K562 (cell line): ENCODE results near the gene WDR1. TPM values are rescaled to one million over a fixed set of nuclear protein-coding genes. Genes with fewer than 3 reads are reported as not detected.

ENCODE experiments used
- ATAC-seq: fragments of 200-7000 bp; cut with Tn5 transposase; 3 replicates; pipeline ENCODE4 v1.9.1; 2020; ENCODE audit warnings: moderate library complexity
- BruUV-seq: library from RNA; stranded (reverse); fragments of 400-500 nt; replicated peaks from 2 replicates; lab custom pipeline; 2021; lab: Mats Ljungman, UMichigan
- CTCF ChIA-PET: fragments of 300-600 bp; formaldehyde crosslinking; extraction: SDS; loops from one replicate; lab custom pipeline; 2021; ENCODE audit warnings: low intra/inter-chr PET ratio; lab: Yijun Ruan, JAX
- POLR2A ChIA-PET: fragments of 300-600, 350-650 bp; sonication (Branson Sonifier 250); formaldehyde crosslinking; extraction: SDS; loops from one replicate; lab custom pipeline; 2021; ENCODE audit warnings: antibody characterized with exemption, inconsistent platforms; lab: Yijun Ruan, JAX
- DNase-seq, 4 experiments: peaks; one replicate each; pipeline versions ENCODE4 v3.0.0 to v3.0.0-alpha.2; 2011 to 2018; ENCODE audit warnings: low spot score in 3 of 4, mixed read lengths in 3 of 4; ENCODE audit errors: extremely low read depth in 1 of 4
- FAIRE-seq: peaks from 2 replicates; lab custom pipeline; 2011; peaks lifted over from hg19 to GRCh38; lab: Jason Lieb, UNC
- H2AFZ ChIP-seq: 2 replicates; pipeline ENCODE4 v1.6.0; 2011; ENCODE audit warnings: low read depth, low read length, control low read depth, inconsistent platforms
- H3K27ac ChIP-seq: fragments of 200-600 bp; 3 replicates; pipeline ENCODE4 v1.8.0; 2011; ENCODE audit warnings: low read depth, mild to moderate bottlenecking, control low read depth, inconsistent platforms, low read length, moderate library complexity, mixed read lengths; ENCODE audit errors: extremely low read depth
- H3K27me3 ChIP-seq, 2 experiments: fragments of 300-600 bp in 1 of 2; 2 replicates in 1 of 2; 3 replicates in 1 of 2; pipeline versions ENCODE4 v1.6.0 to v1.8.0; 2011; ENCODE audit warnings: inconsistent platforms in 2 of 2, low read length in 2 of 2, mild to moderate bottlenecking in 1 of 2, mixed read lengths in 1 of 2, moderate library complexity in 1 of 2; ENCODE audit not compliant: control insufficient read depth in 2 of 2, insufficient read depth in 2 of 2
- H3K36me3 ChIP-seq: fragments of 300-600 bp; 3 replicates; pipeline ENCODE4 v1.8.0; 2011; ENCODE audit warnings: mild to moderate bottlenecking, low read length, inconsistent platforms; ENCODE audit not compliant: control insufficient read depth, insufficient read depth
- H3K4me1 ChIP-seq, 2 experiments: fragments of 200-600 bp in 1 of 2; replicated peaks in 1 of 2; 2 replicates in 1 of 2; 3 replicates in 1 of 2; pipeline versions ENCODE4 v1.5.1 to v1.8.0; 2011; ENCODE audit warnings: inconsistent platforms in 2 of 2, low read length in 2 of 2, mild to moderate bottlenecking in 1 of 2, mixed read lengths in 1 of 2, moderate library complexity in 1 of 2; ENCODE audit not compliant: control insufficient read depth in 2 of 2, insufficient read depth in 2 of 2
- H3K4me2 ChIP-seq: 2 replicates; pipeline ENCODE4 v1.6.1; 2011; ENCODE audit warnings: low read length, control low read depth, inconsistent platforms, mixed read lengths; ENCODE audit not compliant: insufficient read depth
- H3K4me3 ChIP-seq: fragments of 200-600 bp; sonication (generic), shearing (Covaris generic); 2 replicates; pipeline ENCODE4 v1.5.1; 2016; ENCODE audit warnings: control low read depth, inconsistent platforms
- H3K79me2 ChIP-seq: fragments of 200-600 bp; 3 replicates; pipeline ENCODE4 v1.8.0; 2011; ENCODE audit warnings: low read length, inconsistent platforms; ENCODE audit not compliant: control insufficient read depth, insufficient read depth
- H3K9ac ChIP-seq, 2 experiments: 2 replicates each; pipeline versions ENCODE4 v1.6.0 to v1.6.1; 2011; ENCODE audit warnings: low read depth in 2 of 2, low read length in 2 of 2, control low read depth in 1 of 2, inconsistent platforms in 1 of 2, mild to moderate bottlenecking in 1 of 2, mixed read lengths in 1 of 2; ENCODE audit not compliant: insufficient read depth in 1 of 2
- H3K9me1 ChIP-seq: one replicate; pipeline ENCODE4 v1.6.0; 2011; ENCODE audit warnings: inconsistent platforms, mild to moderate bottlenecking, low read length, moderate library complexity; ENCODE audit not compliant: control insufficient read depth, insufficient read depth
- H3K9me3 ChIP-seq: replicated peaks from 2 replicates; pipeline ENCODE4 v1.5.1; 2011; ENCODE audit warnings: low read depth, low read length, inconsistent platforms; ENCODE audit not compliant: control insufficient read depth, insufficient read depth
- H4K20me1 ChIP-seq: replicated peaks from 2 replicates; pipeline ENCODE4 v1.6.1; 2011; ENCODE audit warnings: low read length, inconsistent platforms, mixed read lengths; ENCODE audit not compliant: control insufficient read depth, insufficient read depth
- POLR2AphosphoS5 ChIP-seq: IDR thresholded peaks from 2 replicates; pipeline ENCODE4 v1.6.1; 2011; ENCODE audit warnings: mild to moderate bottlenecking, low read depth, low read length, moderate library complexity; ENCODE audit not compliant: control insufficient read depth, insufficient read depth
- WGBS: fragments of 100-300 bp; shearing (Covaris generic); methylation state at CpG from one replicate; pipeline ENCODE4 v1.1.6; 2016; ENCODE audit warnings: low coverage, mixed read lengths; ENCODE audit not compliant: insufficient coverage; ENCODE audit errors: missing lambda C conversion rate; 5-methylcytosine and 5-hydroxymethylcytosine counted together
- in situ Hi-C: fragments of 300-500 bp; cut with MboI; formaldehyde crosslinking; loops from 4 replicates; pipeline ENCODE4 v1.15.0; 2018; ENCODE audit warnings: inconsistent platforms, mixed read lengths
- intact Hi-C: fragments of 100-400 bp; cut with micrococcal nuclease; formaldehyde crosslinking; loops from 2 replicates; pipeline ENCODE4 v1.14.2; 2022
- polyA plus RNA-seq, 8 experiments: library from polyadenylated mRNA; depleted of rRNA in 4 of 8; stranded (reverse) in 5 of 8; unstranded in 3 of 8; fragments of >200 nt; fragmentation: Nextera tagmentation in 2 of 8; fragmentation: Illumina TruSeq in 1 of 8; extraction: Ambion mirVana in 2 of 8; extraction: Trizol in 1 of 8; gene quantifications; 2 replicates each; pipeline versions ENCODE4 v1.2.1 to v1.2.3, GENCODE V29; 2011 to 2014; ENCODE audit warnings: inconsistent platforms in 1 of 8, missing spikeins in 1 of 8
- total RNA-seq, 7 experiments: library from RNA; depleted of rRNA in 6 of 7; stranded (reverse); fragments of >200 nt in 6 of 7; fragmentation: Illumina TruSeq in 2 of 7; extraction: Trizol in 2 of 7; gene quantifications; 2 replicates each; pipeline versions ENCODE4 v1.2.1 to v1.2.3, GENCODE V29; 2011 to 2021; ENCODE audit warnings: low replicate concordance in 1 of 7
- TF ChIP-seq, protein P1 (sequence below): fragments of 450-650 bp; IDR thresholded peaks from 2 replicates; pipeline ENCODE4 v1.6.1; 2016; ENCODE audit warnings: mild to moderate bottlenecking, moderate library complexity

Gene WDR1
- total and polyA plus RNA-seq, 9 of the 15 experiments (the other 6 are each of a cell fraction or from before 2014, with no cell fraction given) = 16.1 to 213 (median 125) TPM

DNA sequence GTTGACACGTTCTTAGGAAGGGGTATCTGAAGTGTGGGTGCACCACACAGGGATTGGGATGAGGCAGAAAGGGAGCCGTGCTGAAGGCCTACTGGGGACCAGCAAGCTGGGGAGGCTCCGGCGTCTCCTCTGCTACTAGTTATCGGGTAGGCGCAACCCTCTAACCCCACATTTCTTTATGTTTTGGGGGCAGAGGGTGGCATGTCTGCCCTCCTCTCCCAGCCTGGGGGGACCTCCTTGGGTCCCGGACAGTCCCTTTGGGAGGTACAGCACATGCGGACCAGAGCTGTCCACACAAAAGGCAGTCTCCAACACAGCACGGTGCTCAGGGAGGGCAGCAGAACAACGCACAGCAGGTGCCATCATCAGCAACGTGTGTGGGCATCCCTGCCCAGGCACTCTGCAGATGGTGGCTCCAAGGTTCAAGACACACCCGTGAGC lies 33.2 kb downstream of the WDR1 start:
- in situ Hi-C loops (no loop called here), intact Hi-C loops (no loop called here)
- Histone ChIP-seq H3K4me3 (no peak overlapping the region), H3K9ac (no peak overlapping the region), H3K9me3 (no peaks in the 10 kb centered on the region), H3K79me2 (no peaks in the 10 kb centered on the region), H3K27ac (no peak overlapping the region), H3K27me3 (no peaks in the 10 kb centered on the region), H2AFZ (no peak overlapping the region)
- 92% methylated on average over 12 of the region's 12 CpGs for WGBS
- BruUV-seq = no TSS peak
- no peak for FAIRE-seq
- DNase-seq = no peak
- CTCF ChIA-PET = no interaction called here
- TF ChIP-seq, protein P1, sequence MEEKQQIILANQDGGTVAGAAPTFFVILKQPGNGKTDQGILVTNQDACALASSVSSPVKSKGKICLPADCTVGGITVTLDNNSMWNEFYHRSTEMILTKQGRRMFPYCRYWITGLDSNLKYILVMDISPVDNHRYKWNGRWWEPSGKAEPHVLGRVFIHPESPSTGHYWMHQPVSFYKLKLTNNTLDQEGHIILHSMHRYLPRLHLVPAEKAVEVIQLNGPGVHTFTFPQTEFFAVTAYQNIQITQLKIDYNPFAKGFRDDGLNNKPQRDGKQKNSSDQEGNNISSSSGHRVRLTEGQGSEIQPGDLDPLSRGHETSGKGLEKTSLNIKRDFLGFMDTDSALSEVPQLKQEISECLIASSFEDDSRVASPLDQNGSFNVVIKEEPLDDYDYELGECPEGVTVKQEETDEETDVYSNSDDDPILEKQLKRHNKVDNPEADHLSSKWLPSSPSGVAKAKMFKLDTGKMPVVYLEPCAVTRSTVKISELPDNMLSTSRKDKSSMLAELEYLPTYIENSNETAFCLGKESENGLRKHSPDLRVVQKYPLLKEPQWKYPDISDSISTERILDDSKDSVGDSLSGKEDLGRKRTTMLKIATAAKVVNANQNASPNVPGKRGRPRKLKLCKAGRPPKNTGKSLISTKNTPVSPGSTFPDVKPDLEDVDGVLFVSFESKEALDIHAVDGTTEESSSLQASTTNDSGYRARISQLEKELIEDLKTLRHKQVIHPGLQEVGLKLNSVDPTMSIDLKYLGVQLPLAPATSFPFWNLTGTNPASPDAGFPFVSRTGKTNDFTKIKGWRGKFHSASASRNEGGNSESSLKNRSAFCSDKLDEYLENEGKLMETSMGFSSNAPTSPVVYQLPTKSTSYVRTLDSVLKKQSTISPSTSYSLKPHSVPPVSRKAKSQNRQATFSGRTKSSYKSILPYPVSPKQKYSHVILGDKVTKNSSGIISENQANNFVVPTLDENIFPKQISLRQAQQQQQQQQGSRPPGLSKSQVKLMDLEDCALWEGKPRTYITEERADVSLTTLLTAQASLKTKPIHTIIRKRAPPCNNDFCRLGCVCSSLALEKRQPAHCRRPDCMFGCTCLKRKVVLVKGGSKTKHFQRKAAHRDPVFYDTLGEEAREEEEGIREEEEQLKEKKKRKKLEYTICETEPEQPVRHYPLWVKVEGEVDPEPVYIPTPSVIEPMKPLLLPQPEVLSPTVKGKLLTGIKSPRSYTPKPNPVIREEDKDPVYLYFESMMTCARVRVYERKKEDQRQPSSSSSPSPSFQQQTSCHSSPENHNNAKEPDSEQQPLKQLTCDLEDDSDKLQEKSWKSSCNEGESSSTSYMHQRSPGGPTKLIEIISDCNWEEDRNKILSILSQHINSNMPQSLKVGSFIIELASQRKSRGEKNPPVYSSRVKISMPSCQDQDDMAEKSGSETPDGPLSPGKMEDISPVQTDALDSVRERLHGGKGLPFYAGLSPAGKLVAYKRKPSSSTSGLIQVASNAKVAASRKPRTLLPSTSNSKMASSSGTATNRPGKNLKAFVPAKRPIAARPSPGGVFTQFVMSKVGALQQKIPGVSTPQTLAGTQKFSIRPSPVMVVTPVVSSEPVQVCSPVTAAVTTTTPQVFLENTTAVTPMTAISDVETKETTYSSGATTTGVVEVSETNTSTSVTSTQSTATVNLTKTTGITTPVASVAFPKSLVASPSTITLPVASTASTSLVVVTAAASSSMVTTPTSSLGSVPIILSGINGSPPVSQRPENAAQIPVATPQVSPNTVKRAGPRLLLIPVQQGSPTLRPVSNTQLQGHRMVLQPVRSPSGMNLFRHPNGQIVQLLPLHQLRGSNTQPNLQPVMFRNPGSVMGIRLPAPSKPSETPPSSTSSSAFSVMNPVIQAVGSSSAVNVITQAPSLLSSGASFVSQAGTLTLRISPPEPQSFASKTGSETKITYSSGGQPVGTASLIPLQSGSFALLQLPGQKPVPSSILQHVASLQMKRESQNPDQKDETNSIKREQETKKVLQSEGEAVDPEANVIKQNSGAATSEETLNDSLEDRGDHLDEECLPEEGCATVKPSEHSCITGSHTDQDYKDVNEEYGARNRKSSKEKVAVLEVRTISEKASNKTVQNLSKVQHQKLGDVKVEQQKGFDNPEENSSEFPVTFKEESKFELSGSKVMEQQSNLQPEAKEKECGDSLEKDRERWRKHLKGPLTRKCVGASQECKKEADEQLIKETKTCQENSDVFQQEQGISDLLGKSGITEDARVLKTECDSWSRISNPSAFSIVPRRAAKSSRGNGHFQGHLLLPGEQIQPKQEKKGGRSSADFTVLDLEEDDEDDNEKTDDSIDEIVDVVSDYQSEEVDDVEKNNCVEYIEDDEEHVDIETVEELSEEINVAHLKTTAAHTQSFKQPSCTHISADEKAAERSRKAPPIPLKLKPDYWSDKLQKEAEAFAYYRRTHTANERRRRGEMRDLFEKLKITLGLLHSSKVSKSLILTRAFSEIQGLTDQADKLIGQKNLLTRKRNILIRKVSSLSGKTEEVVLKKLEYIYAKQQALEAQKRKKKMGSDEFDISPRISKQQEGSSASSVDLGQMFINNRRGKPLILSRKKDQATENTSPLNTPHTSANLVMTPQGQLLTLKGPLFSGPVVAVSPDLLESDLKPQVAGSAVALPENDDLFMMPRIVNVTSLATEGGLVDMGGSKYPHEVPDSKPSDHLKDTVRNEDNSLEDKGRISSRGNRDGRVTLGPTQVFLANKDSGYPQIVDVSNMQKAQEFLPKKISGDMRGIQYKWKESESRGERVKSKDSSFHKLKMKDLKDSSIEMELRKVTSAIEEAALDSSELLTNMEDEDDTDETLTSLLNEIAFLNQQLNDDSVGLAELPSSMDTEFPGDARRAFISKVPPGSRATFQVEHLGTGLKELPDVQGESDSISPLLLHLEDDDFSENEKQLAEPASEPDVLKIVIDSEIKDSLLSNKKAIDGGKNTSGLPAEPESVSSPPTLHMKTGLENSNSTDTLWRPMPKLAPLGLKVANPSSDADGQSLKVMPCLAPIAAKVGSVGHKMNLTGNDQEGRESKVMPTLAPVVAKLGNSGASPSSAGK = no peak
- TF ChIP-seq POLR2AphosphoS5 = 0 out of 2 replicates have a peak, but pooled peaks have one; percentile 13
- TF ChIP-seq, all 486 proteins: peak for 1
- no peak for ATAC-seq
- no peaks in the 10 kb centered on the region for H3K4me1 ChIP-seq
- peaks cover 3% of the 10 kb centered on the region; the same call in 1 of the 2 replicates for H4K20me1 ChIP-seq
- no peak overlapping the region for H3K4me2 ChIP-seq
- POLR2A ChIA-PET = interaction anchor here (0.5 kb wide), 1 partner anchor 34 kb away, joined by 3 read pairs; no protein-coding TSS in a partner anchor
- peaks cover 99% of the 10 kb centered on the region; the same call in 2 of the 3 replicates for H3K36me3 ChIP-seq
- peaks cover 4% of the 10 kb centered on the region for H3K9me1 ChIP-seq
